Measurements from ENCODE around the gene CP. TPM values are rescaled to one million over a fixed set of nuclear protein-coding genes. Genes with fewer than 3 reads are reported as not detected.
A peak's percentile ranks its signal among the peaks of the same experiment; 100 is the strongest.

Gene CP
- total and polyA plus RNA-seq, 2 of the 13 experiments (the other 11 are each of a cell fraction or from before 2014, with no cell fraction given) = 42.6 to 789 TPM

DNA sequence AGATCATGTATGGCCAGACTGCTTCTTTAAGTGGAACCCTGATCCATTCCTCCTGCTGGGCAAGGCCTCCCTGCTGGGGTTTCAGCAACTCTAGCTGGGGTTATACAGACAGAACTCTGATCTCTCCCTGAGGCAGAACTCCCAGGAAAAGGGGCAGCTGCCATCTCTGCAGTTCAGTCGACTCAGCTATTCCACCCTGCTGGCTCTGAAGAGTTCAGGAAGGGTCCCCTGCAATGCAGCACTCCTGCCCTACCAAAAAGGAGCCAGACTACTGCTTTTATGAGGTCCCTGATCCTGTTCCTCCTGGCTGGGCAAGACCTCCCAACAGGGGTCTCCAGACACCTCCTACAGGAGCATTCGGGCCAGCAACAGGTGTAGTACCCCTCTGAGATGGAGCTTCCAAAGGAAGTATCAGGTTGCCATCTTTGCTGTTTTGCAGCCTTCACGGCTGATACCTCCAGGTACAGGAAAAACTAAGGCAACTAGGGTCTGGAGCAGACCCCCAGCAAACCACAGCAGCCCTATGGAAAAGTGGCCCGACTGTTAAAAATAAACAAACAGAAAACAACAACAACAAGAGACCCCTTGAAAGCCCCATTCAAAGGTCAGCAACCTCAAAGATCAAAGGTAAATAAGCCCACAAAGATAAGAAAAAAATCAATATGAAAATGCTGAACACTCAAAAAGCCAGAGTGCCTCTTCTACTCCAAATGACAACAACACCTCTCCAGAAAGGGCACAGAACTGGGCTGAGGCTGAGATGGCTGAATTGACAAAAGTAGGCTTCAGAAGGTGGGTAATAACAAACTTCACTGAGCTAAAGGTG lies 14.2 kb upstream of the CP start (continued):
- TF ChIP-seq, protein P1, sequence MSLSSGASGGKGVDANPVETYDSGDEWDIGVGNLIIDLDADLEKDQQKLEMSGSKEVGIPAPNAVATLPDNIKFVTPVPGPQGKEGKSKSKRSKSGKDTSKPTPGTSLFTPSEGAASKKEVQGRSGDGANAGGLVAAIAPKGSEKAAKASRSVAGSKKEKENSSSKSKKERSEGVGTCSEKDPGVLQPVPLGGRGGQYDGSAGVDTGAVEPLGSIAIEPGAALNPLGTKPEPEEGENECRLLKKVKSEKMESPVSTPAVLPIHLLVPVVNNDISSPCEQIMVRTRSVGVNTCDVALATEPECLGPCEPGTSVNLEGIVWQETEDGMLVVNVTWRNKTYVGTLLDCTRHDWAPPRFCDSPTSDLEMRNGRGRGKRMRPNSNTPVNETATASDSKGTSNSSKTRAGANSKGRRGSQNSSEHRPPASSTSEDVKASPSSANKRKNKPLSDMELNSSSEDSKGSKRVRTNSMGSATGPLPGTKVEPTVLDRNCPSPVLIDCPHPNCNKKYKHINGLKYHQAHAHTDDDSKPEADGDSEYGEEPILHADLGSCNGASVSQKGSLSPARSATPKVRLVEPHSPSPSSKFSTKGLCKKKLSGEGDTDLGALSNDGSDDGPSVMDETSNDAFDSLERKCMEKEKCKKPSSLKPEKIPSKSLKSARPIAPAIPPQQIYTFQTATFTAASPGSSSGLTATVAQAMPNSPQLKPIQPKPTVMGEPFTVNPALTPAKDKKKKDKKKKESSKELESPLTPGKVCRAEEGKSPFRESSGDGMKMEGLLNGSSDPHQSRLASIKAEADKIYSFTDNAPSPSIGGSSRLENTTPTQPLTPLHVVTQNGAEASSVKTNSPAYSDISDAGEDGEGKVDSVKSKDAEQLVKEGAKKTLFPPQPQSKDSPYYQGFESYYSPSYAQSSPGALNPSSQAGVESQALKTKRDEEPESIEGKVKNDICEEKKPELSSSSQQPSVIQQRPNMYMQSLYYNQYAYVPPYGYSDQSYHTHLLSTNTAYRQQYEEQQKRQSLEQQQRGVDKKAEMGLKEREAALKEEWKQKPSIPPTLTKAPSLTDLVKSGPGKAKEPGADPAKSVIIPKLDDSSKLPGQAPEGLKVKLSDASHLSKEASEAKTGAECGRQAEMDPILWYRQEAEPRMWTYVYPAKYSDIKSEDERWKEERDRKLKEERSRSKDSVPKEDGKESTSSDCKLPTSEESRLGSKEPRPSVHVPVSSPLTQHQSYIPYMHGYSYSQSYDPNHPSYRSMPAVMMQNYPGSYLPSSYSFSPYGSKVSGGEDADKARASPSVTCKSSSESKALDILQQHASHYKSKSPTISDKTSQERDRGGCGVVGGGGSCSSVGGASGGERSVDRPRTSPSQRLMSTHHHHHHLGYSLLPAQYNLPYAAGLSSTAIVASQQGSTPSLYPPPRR (CRISPR knock-in tag; IDR thresholded peaks at IDR 0.05; ENCODE audit: borderline replicate concordance) = peak; percentile 82
- TF ChIP-seq ZBTB1 (CRISPR knock-in tag; IDR thresholded peaks at IDR 0.05; ENCODE audit: borderline replicate concordance) (no peak), ZNF792 (CRISPR knock-in tag; IDR thresholded peaks at IDR 0.05) (0 out of 2 replicates have a peak, but pooled peaks have one; percentile 19), ZNF703 (CRISPR knock-in tag; IDR thresholded peaks at IDR 0.05; ENCODE audit: borderline replicate concordance) (no peak; the same call in 1 of the 2 replicates), ATM (IDR thresholded peaks at IDR 0.05; ENCODE audit: borderline replicate concordance) (no peak), KDM6A (CRISPR knock-in tag; IDR thresholded peaks at IDR 0.05; ENCODE audit: low read depth) (no peak), ZNF567 (CRISPR knock-in tag; IDR thresholded peaks at IDR 0.05; ENCODE audit: borderline replicate concordance) (peak; percentile 41; the same call in 1 of the 2 replicates), AGO2 (optimal IDR thresholded peaks at IDR 0.05; ENCODE audit: low read depth, low read length) (no peak), ZNF557 (CRISPR knock-in tag; IDR thresholded peaks at IDR 0.05) (no peak), SALL1 (CRISPR knock-in tag; IDR thresholded peaks at IDR 0.05) (peak; percentile 25), MAFK (conservative IDR thresholded peaks at IDR 0.05 in 1 of 2, IDR thresholded peaks at IDR 0.05 in 1 of 2; ENCODE audit: low read length in 2 of 2) (peak; percentile 81 to 89), HNF4G (IDR thresholded peaks at IDR 0.05; ENCODE audit: borderline replicate concordance, low read depth, low read length) (peak; percentile 71), HNF4G (CRISPR knock-in tag; IDR thresholded peaks at IDR 0.05; ENCODE audit: borderline replicate concordance, low read depth) (no peak; the same call in 1 of the 2 replicates), NPAS2 (CRISPR knock-in tag; IDR thresholded peaks at IDR 0.05; ENCODE audit: borderline replicate concordance) (no peak), SOX13 (IDR thresholded peaks at IDR 0.05) (no peak), SOX13 (CRISPR knock-in tag; conservative IDR thresholded peaks at IDR 0.05 in 1 of 2, IDR thresholded peaks at IDR 0.05 in 1 of 2) (peak in 1 of 2 experiments; percentile 69; a peak in 2 of 4 replicates)
- TF ChIP-seq, protein P2, sequence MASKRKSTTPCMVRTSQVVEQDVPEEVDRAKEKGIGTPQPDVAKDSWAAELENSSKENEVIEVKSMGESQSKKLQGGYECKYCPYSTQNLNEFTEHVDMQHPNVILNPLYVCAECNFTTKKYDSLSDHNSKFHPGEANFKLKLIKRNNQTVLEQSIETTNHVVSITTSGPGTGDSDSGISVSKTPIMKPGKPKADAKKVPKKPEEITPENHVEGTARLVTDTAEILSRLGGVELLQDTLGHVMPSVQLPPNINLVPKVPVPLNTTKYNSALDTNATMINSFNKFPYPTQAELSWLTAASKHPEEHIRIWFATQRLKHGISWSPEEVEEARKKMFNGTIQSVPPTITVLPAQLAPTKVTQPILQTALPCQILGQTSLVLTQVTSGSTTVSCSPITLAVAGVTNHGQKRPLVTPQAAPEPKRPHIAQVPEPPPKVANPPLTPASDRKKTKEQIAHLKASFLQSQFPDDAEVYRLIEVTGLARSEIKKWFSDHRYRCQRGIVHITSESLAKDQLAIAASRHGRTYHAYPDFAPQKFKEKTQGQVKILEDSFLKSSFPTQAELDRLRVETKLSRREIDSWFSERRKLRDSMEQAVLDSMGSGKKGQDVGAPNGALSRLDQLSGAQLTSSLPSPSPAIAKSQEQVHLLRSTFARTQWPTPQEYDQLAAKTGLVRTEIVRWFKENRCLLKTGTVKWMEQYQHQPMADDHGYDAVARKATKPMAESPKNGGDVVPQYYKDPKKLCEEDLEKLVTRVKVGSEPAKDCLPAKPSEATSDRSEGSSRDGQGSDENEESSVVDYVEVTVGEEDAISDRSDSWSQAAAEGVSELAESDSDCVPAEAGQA (IDR thresholded peaks at IDR 0.05; ENCODE audit: low read depth) = no peak
- TF ChIP-seq, protein P2 (CRISPR knock-in tag; IDR thresholded peaks at IDR 0.05; ENCODE audit: borderline replicate concordance) = no peak

Measured in HepG2 (cell line).